GM21723 (cell line): ENCODE results near the gene CHI3L1.

Experiments used
- ATAC-seq: cut with Tn5 transposase; IDR thresholded peaks from one replicate; pipeline ENCODE4 v1.9.1; 2021; ENCODE audit warnings: mild to moderate bottlenecking, moderate library complexity; ENCODE audit not compliant: unreplicated experiment

Gene CHI3L1

DNA sequence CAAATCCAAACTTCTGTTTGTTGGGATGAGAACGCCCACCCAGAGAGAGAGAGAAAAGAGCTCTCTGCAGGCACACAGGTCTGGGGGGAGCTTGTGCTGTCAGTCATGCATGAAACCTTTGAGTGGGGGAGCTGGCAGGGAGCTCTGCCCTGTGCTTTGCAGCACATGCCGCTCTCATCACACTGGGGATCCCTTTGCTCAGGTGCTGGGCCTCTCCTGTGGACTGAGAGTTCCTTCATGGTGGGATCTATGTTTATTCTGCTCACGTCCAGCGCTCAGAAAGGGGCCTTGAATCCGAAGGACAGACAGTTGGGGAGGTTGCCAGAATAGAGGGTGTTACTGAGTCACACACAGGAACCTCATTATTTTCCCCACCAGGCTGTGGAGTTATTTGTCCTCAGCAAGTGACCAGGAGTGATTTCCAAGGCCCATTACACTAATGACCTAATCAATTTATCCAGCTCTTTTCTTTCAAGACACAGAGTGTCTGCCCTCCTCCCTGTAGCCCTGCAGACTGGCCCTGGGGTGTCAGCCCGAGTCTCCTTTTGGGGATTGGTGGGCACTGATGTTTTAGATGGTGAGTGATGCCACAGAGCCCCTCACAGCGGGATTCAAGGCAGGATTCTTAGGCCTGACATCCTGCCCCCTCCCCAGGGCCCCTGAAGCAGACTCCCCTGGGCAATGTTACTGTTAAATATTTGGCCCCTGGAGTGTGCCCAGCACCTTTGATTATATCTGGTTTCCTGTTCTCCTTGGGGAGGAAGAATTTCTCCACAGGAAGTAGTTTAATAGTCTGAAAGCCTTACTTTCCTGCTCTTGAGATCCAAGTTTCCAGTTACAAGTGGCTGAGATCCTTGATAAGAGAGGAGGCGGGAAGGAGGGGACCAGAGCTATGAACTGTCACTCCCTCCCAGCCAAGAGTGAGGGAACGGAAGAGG lies 33.2 kb downstream of the CHI3L1 start:
- ATAC-seq, result no peak

DNA sequence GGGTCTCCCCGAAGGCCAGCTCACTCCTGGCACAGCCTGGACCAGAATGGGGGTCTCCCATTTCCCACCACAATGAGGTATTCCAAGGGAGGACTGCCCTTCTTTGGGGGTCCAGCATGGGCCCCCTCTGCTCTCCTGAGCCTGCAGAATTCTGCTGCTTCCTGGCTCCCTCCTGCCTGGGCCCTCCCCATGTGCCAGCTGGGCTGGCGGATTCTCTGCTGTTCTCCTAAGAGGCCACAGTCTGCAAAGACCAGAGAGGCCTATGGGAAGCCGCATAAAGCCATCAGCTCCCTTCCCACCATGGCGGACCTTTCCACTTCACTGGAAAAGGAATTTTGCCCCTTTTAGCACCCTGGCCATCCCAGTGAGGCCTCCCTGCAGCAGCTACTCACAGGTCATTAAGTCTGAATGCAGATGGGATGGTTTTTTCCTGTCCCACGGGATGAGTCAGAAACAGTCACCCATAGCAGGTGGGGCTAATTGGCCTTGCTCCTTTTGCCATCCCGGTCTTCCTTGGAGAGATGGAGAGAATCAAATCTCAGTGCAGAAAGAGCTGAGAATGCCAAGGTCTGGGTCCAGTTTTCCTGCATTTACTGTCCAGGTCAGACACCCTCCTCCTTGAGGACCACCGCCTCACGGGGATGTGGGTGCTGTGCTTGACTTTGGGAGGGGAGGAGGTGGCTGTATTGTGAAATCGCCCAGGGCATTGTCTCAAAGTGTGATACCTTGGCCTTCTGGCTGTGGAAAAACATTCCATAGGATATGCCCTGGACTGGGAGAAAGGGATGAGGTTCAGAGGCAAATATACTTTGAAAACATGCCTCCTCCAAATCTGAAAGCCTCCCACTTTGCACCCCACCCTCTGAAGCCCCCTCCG lies 34.1 kb downstream of the CHI3L1 start:
- no peak for ATAC-seq

DNA sequence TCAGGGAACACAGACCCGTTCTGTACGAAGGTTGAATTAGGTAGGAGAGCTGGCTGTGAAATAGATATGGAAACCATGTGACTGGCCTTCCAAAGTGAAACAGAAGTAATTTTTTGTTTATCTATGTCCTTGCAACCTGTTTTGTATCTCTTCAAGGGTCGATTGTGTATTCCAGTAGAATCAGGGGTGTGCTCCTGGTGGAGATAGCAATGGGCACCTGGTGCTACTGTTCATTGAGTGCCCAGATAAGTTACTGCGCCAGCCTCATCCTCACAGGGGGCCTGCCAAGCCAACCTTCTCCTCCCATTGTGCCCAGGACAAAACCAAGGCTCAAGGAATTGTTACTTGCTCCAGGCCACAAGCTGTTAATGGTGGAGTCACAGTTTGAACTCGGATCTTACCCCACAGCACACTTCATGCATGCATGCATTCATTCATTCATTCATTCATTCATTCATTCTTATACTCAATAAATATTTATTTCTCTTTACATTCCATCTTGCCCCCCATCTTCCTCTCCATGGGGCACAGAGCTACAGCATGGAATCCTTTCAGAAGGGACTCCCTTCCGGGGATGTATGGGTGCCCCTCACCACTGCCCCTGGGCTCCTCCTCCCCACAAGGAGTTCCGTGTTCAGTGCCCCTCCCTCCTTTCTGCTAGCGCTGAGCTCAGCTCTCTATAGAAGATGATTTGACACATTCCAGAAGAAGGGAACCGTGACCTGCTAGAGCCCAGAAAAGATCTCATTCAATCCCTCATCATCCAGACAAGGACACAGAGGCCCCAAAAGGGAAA lies 34.9 kb downstream of the CHI3L1 start:
- no peak for ATAC-seq

DNA sequence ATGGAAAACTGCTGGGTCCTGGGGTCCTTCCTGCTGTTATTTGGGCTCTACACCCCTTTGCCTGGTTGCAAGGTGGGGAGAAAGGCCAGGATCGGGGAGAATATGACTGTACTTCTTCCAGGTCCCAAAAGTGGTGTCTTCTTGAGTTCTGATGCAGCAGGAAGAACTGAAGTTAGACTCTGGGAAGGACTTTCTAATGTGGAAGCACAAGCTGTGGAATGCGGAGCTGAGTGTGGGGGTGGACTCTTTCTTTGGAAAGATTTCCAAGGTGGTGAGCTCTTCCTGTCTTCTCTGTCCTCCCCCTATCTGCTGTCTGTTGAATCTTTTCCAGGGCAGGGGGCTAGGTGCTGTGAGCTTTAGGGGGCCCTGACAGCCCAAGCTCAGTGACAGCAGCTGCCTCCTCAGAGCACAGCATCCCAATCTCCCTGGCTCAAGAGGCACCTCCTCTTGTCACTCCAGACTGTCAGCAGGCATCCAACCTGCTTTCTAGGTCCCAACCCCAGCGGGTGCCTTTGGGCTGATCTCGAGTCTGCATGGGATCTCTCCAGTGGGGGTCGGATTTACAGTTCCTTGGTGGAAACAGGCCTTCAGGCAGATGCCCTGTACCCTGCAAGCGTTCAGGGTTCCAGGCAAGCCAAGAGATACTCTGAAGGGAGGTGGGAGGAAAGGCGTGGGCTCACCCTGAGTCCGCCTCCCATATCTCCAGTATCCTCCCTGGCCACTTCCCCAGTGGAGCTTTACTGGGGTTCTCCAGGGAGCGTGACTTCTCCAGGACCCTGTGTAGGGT lies 35.8 kb downstream of the CHI3L1 start:
- no peak for ATAC-seq

DNA sequence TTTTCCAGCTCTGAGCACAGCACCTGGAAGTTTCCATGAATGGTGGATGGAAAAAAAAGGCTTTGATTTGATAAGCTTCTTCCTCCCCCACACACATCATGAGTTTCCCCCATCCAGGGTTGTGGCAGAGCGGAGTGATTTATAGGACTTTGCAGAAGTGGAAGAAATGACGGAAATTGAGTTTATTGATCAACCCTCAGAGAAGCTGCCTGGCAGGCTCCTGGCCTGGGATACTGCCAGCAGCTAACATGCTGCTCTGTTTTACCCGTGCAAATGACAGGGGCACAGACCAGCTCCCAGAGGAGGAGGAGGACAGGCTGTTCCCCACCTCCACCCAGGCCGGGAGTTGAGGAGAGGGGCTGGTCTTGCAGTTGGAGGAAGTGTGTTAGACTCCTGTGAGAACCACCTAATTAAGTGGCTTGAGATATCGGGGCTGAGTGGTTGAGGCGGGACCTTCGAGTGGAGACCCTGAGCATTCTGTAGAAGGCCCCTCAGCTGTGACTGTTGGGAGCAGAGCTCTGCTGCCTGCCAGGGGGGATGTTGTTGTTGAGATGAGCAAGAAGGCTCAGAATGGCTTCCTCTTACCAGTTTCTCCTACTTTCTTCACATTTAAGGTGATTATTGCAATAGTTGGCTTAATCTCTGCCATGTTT lies 37.2 kb downstream of the CHI3L1 start:
- ATAC-seq, result no peak

DNA sequence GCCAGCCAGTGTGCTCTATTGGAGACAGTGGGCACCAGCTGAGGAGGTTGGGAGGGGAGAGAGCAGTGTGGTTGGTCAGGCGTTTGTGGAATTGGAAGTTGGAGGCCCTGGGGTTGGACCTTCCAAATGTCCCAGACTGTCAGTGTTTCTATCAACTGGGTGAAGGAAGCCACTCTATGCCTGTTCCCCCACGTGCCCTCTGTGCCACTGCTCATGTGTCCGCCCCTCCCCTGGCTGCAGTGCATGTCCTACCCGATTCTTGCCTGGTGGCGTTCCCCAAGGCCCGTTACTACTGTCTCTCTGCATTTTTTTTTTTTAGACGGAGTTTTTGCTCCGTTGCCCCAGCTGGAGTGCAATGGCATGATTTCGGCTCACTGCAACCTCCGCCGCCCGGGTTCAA lies 37.9 kb downstream of the CHI3L1 start:
- ATAC-seq, result no peak

DNA sequence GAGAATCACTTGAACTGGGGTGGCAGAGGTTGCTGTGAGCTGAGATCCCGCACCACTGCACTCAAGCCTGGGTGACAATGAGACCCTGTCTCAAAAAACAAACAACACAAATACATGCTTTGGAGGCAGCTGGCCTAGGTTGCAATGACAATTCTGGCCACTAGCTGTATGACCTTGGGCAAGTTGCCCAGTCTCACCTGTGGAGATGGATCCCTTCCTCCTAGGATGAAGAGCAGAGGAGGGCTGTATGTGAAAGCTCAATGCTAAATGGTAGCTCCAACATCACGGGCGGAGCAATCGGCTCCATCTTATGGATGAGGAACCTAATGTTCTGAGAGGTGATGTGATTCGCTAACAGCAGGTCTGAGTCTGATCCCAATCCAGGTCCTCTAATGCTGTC lies 38.4 kb downstream of the CHI3L1 start:
- ATAC-seq, result no peak

DNA sequence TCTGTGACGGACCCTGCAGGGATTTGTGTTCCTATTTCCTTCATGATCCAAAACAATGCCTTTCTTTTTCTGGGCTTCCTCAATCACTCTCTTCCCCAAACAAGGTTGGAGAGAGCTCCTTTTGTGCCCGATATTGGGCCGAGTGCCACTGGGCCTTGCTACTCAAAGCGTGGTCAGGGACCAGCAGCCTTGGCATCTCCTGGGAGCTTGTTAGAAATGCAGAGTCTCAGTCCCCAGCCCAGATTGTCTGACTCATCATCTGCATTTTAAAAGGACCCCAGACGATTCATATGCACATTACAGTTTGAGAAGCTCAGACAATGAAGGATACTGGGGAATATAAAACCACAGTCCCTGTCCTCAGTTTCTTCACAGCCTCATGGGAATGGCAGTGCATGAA lies 39.1 kb downstream of the CHI3L1 start:
- ATAC-seq, result no peak

DNA sequence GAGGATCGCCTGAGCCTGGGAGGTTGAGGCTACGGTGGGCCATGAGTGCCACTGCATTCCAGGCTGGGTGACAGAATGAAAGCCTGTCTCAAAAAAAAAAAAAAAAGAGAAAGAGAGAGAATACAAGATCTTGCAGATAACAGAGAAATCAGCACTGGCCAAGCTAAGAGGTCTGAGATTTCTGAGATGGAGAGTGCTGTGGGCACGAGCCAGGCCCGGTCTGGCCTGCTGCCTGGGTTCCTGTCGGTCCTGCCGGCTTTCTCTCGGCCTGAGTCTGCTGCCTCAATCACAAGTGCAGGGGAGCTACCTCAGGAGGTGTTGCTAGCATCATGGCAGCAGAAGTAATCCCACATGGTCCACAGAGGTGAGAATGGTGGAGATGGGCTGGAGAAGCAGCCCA lies 40.0 kb downstream of the CHI3L1 start:
- no peak for ATAC-seq

DNA sequence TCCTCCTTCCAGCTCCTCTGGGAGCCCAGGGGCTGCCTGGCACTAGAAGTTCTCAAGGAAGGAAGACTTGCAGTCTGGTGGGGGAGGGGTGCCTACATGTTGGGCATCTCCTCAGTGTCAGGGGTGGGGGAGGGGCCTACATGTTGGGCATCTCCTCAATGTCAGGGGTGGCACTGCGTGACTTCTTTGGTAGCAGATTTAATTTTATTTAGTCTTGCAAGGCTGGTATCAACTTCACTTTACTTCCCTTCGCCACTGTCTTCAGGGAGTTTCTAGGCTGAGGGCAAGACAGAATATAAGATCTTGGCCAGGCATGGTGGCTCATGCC lies 40.5 kb downstream of the CHI3L1 start:
- no peak for ATAC-seq

DNA sequence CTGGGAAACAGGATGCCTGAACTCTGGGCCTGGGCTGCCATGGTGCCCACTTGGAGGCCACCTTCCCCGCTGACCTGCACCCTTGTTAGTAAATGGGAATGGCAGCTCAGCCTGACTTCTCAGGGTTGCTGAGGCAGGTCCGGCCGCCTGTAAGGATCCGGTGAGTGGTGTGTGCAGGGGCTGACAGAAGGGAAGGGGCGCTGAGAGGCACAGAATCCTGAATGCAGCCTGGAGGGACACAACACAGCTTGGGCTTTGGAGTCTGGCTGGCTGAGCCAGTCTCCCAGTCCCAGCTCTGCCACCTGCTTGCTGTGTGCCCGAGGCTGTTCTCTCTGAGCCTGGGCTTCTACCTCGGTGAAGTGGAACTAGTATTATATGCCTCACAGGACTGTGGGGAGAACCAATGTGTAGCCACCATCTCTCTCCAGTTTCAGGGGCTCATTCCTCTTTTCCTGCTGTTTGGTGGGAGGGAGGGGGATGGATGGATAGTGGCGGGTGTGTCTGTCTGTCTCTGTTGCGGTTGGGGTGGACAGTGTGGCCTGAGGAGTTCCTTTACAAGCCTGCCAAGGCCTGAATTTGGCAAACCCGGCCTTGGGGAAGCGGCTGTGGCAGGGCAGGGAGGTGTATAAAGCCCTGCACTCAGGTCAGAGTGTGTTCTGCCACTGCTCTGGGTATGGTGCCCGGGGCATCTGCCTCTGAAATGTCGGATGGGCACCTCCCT lies 41.0 kb downstream of the CHI3L1 start:
- no peak for ATAC-seq

DNA sequence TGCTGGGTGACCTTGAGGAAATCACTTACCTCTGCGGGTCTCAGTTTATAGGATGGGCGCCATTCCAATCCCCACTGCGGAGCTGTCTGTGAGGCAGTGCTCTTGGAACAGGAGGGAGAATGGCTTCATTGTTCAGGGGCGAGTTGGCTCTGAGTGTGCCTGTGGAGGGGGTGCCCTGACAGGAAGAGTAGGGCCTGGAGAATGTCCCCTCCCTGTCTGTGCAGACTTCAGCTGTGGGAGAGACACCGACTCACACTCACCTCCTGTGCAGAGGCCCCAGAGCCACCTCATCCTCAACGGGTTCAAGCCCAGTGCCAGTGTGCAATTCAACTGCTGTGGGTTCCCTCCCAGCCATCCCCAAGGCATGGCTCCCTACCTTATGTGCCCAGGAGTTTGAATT lies 41.8 kb downstream of the CHI3L1 start:
- ATAC-seq, result no peak

DNA sequence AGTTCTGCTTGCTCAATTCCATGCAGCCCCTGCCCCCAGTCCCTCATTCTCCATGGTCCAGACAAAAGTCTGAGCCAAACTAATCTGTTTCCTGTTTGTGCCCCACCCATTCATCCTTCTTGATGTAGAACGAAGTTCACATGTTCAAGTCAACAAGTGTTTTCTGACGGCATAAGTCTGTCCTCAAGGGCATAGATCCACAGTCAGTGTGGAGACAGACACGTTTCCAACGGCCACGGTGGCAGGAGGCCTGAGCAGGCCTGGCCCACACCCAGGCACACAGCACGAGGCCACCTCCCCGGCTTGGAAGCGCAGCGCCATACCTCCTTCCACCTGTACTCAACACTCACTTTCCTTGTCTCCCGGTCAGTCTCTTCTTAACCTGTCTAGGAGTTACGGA lies 42.9 kb downstream of the CHI3L1 start:
- no peak for ATAC-seq

DNA sequence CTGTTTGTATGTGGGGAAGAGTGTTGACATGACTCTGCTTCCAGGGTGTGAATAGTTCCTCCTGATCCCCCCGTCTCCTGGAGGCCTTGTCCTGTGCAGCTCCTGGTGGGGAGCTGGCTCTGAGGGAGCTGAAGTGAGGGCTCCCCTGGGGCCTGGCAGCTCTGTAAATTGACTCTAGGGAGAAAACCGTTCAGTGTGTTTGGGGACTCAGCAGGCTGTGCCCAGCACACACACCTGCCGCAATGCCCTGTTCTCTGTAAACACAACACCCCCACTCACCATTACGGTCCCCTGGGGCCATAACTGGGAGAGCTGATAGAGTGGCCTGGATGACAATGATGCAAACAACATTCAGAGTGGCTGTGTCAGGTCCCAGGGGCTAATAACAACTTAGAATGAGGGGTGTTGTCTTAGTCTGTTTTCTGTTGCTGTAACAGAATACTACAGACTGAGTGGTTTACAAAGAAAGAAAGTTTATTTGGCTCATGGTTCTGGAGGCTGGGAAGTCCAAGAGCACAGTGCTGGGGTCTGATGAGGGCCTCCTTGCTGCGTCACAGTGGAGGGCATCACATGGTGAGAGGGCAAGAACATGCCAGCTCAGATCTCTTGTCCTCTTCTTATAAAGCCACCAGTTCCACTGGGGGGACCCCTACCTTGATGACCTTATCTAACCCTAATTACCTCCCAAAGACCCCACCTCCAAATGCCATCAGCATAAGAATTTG lies 43.7 kb downstream of the CHI3L1 start:
- no peak for ATAC-seq

DNA sequence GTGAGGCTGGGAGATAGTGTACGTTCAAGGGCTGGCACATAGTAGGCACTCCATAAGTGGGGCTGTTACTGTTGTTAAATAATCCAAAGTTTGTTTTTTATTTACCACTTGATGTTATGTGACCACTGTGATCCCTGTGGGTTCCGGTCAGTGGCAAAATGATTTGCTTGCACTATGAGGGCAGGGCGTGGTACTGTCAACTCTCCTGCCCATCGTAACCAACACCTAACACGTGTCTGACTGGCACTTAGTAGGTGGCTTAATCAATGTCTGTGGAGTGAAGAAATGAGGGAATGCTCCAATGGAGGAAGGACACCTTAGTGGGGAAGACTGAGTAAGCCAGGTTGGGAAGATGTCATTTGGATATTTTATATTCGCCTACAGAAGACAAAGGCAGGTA lies 44.4 kb downstream of the CHI3L1 start:
- ATAC-seq, result no peak

DNA sequence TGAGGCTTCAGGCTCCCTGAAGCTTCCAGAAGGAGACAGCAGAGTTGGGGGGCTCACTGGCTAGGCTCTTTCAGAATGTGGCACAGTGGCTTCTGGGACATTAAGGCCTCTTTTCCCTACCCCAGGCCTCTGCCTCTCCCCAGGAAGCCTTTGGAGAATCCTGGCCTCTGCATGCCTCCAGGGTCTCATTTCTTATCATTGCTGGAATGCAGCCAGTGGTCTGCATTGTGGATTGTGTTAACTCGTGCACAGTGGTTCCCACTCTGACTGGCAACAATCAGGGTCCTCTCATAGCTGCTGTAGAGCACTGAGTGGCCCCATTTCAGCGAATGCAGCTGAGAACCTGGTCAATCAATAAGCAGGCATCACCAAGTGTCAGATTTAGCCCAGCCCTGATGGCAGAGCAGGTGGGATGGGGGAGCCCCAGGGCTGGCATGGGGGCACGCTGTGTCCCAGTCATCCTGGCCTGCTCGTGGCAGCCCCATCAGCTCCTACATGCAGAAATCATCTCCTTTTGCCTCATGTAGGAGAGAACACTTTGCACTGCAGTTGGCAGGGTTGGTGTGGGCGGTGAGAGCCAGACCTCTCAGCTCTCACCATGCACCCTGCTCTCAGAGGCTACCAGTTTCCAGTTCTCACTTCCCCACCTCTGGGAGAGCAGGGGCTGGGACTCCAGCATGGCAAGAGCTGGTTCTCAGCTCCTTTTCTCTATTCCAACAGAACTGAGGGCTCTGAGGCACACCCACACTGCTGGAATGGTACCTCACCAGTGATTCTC lies 45.6 kb downstream of the CHI3L1 start:
- ATAC-seq, result no peak

DNA sequence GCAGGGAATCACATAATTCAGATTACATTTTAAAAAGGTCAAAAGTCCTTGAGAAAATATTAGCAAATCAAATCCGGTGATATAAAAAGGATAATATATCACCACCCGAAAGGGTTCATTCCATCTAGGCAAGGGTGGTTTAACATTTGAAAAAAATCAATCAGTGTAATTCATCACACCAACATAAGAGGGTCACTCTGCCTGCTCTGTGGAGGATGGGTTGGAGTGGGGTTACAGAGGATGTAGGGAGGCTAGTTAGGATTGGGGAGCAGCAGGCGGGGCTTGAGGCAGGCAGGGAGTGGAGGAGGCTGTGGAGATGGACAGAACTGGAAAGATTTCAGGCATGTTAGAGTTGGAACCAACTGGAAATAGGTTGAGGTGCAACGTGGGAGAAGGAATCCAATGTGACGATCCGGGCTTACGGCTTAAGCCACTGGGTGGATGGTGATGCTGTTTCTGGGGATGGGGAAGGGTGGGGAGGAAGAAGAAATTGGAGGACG lies 46.5 kb downstream of the CHI3L1 start:
- no peak for ATAC-seq

DNA sequence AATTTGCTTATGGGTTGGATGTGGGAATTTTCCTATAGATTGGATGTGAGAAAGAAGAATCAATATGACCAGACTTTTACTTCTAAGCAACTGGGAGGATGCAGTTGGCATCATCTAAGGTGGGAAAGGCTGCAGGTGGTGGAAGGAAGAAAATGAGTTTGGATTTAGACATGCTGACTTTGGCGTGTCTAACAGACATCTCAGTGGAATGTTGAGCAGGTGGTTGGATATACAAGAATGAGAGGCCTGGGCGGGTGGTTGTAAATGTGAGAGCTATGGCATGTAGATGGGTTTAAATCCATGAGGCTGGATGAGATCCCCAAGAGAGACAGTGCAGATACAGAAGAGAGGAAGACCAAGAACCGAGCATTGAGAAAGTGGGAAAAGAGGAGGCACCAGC lies 48.4 kb downstream of the CHI3L1 start:
- no peak for ATAC-seq
